ENCODE measurements around the gene ACOT6.

DNA sequence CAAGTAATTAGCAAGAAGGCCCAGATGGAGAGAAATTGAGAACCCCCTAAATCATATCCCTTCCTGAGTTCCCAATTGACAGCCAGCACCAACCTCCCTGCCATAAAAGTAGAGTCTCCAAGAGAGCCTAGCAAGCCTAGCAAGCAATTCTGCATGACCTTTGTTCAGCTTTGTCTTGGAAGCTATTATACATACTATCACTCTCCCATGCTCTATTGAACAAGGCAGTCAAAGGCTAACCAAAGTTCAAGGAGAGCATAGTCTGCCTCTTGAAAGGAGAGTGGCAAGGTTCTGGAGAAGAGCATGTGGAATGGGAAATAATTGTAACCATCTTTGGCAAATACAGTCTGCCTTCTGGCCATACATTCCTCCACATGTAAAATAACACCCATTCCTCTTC lies 12.8 kb upstream of the ACOT6 start:
- TF ChIP-seq, protein P1, sequence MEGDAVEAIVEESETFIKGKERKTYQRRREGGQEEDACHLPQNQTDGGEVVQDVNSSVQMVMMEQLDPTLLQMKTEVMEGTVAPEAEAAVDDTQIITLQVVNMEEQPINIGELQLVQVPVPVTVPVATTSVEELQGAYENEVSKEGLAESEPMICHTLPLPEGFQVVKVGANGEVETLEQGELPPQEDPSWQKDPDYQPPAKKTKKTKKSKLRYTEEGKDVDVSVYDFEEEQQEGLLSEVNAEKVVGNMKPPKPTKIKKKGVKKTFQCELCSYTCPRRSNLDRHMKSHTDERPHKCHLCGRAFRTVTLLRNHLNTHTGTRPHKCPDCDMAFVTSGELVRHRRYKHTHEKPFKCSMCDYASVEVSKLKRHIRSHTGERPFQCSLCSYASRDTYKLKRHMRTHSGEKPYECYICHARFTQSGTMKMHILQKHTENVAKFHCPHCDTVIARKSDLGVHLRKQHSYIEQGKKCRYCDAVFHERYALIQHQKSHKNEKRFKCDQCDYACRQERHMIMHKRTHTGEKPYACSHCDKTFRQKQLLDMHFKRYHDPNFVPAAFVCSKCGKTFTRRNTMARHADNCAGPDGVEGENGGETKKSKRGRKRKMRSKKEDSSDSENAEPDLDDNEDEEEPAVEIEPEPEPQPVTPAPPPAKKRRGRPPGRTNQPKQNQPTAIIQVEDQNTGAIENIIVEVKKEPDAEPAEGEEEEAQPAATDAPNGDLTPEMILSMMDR (IDR thresholded peaks at IDR 0.05) = no peak
- TF ChIP-seq EP300 (IDR thresholded peaks at IDR 0.05) (no peak), POLR2A (IDR thresholded peaks at IDR 0.05; ENCODE audit: low read depth) (no peak)
